Thyroid gland (tissue), 4 donors: ENCODE measurements around the gene DGKH. TPM values are rescaled to one million over a fixed set of nuclear protein-coding genes. Genes with fewer than 3 reads are reported as not detected.

ENCODE experiments used
- DNase-seq, 2 donors: peaks; one replicate each; pipeline ENCODE4 v3.0.0-alpha.2; 2019
- H3K27ac ChIP-seq, 3 donors: fragments of 200-600 bp; sonication (generic); 1 replicate in 2 of 3; 2 replicates in 1 of 3; pipeline ENCODE4 v1.5.1; 2016 to 2019; ENCODE audit warnings: mild to moderate bottlenecking in 1 of 3, moderate library complexity in 1 of 3
- H3K27me3 ChIP-seq: fragments of 200-600 bp; sonication (generic); one replicate; pipeline ENCODE4 v1.5.1; 2019
- H3K36me3 ChIP-seq, 2 donors: fragments of 200-600 bp; sonication (generic); one replicate each; pipeline ENCODE4 v1.5.1; 2016 to 2019
- H3K4me1 ChIP-seq, 2 donors: fragments of 200-600 bp; sonication (generic); one replicate each; pipeline ENCODE4 v1.5.1; 2017 to 2019
- H3K4me3 ChIP-seq, 3 donors: fragments of 200-600 bp; sonication (generic); replicated peaks in 1 of 3; 1 replicate in 2 of 3; 2 replicates in 1 of 3; pipeline ENCODE4 v1.5.1; 2016; ENCODE audit warnings: mild to moderate bottlenecking in 1 of 3
- H3K9me3 ChIP-seq: fragments of 200-600 bp; sonication (generic); one replicate; pipeline ENCODE4 v1.5.1; 2017
- CTCF ChIP-seq, 6 experiments: fragments of 200-600 bp in 3 of 6; fragments of 450-650 bp in 3 of 6; sonication (generic) in 3 of 6; IDR thresholded peaks; one replicate each; pipeline ENCODE4 v1.5.1; 2016 to 2019; ENCODE audit warnings: antibody characterized with exemption in 6 of 6, mild to moderate bottlenecking in 2 of 6, inconsistent platforms in 1 of 6, moderate library complexity in 1 of 6
- POLR2A ChIP-seq, 2 donors: fragments of 450-650 bp; IDR thresholded peaks; one replicate each; pipeline ENCODE4 v1.6.1; 2017; ENCODE audit warnings: antibody characterized with exemption in 2 of 2, mild to moderate bottlenecking in 2 of 2, moderate library complexity in 1 of 2
- WGBS, 2 donors: methylation state at CpG; one replicate each; pipeline ENCODE4 v1.1.5; 2017; 5-methylcytosine and 5-hydroxymethylcytosine counted together
- intact Hi-C: fragments of 100-400 bp; cut with DNase I; formaldehyde crosslinking; loops from one replicate; pipeline ENCODE4 v1.15.1; 2023
- total RNA-seq, 4 donors: library from RNA; depleted of rRNA; stranded (reverse); fragments of >200 nt; gene quantifications; one replicate each; pipeline ENCODE4 v1.2.3, GENCODE V29; 2016

The DGKH gene
- total RNA-seq, 4 donors from 2014 or later: 7.9 to 15.9 (median 12.4) TPM

GRCh38 chr13:42116225-42116624 is 67.8 kb downstream of the DGKH start:
- intact Hi-C loops: no loop called here
- peaks cover 0 to 2% of the 10 kb centered on the region in 2 donors for H3K4me1 ChIP-seq
- no peaks in the 10 kb centered on the region for H3K27me3 ChIP-seq
- TF ChIP-seq POLR2A (IDR thresholded peaks at IDR 0.05) (no peak), CTCF (IDR thresholded peaks at IDR 0.05) (no peak)
- H3K4me3 ChIP-seq: no peak overlapping the region
- no peaks in the 10 kb centered on the region for H3K9me3 ChIP-seq
- WGBS, 2 donors: 55 to 67% methylated on average over 2 of the region's 2 CpGs
- no peaks in the 10 kb centered on the region for H3K36me3 ChIP-seq
- no peak for DNase-seq
- no peak overlapping the region for H3K27ac ChIP-seq

- H3K36me3 ChIP-seq: no peaks in the 10 kb centered on the region
- no peak overlapping the region for H3K27ac ChIP-seq
- H3K9me3 ChIP-seq: no peaks in the 10 kb centered on the region
- intact Hi-C loops: no loop called here
- 91 to 95% methylated on average over 5 of the region's 5 CpGs for WGBS, 2 donors
- no peaks in the 10 kb centered on the region for H3K27me3 ChIP-seq
- TF ChIP-seq CTCF (IDR thresholded peaks at IDR 0.05): no peak
- TF ChIP-seq POLR2A (IDR thresholded peaks at IDR 0.05): no peak
- DNase-seq: no peak
- peaks cover 0 to 2% of the 10 kb centered on the region in 2 donors for H3K4me1 ChIP-seq
- no peak overlapping the region for H3K4me3 ChIP-seq
Measured at GRCh38 chr13:42119041-42119440, 70.6 kb downstream of the DGKH start.

GRCh38 chr13:42119875-42120274 is 71.4 kb downstream of the DGKH start:
- H3K4me1 ChIP-seq: peaks cover 0 to 2% of the 10 kb centered on the region in 2 donors
- 31 to 35% methylated on average over 1 of the region's 1 CpG for WGBS, 2 donors
- no peak for TF ChIP-seq POLR2A (IDR thresholded peaks at IDR 0.05)
- TF ChIP-seq CTCF (IDR thresholded peaks at IDR 0.05): no peak
- H3K9me3 ChIP-seq: no peaks in the 10 kb centered on the region
- H3K27ac ChIP-seq: no peak overlapping the region
- intact Hi-C loops: no loop called here
- no peak overlapping the region for H3K4me3 ChIP-seq
- DNase-seq: no peak
- H3K36me3 ChIP-seq: no peaks in the 10 kb centered on the region
- no peaks in the 10 kb centered on the region for H3K27me3 ChIP-seq

- H3K4me1 ChIP-seq: peaks cover 0 to 2% of the 10 kb centered on the region in 2 donors
- H3K36me3 ChIP-seq: peaks cover 0 to 2% of the 10 kb centered on the region in 2 donors
- intact Hi-C loops: no loop called here
- no peak overlapping the region for H3K27ac ChIP-seq
- H3K27me3 ChIP-seq: no peaks in the 10 kb centered on the region
- 91 to 100% methylated on average over 2 of the region's 2 CpGs for WGBS, 2 donors
- DNase-seq: no peak
- TF ChIP-seq CTCF (IDR thresholded peaks at IDR 0.05) (no peak), POLR2A (IDR thresholded peaks at IDR 0.05) (no peak)
- H3K9me3 ChIP-seq: no peaks in the 10 kb centered on the region
- no peak overlapping the region for H3K4me3 ChIP-seq
Measured at GRCh38 chr13:42123600-42123999, 75.2 kb downstream of the DGKH start.

- Histone ChIP-seq H3K9me3 (no peaks in the 10 kb centered on the region), H3K27me3 (no peaks in the 10 kb centered on the region), H3K36me3 (peaks cover 0 to 7% of the 10 kb centered on the region in 2 donors), H3K4me3 (no peak overlapping the region), H3K4me1 (no peaks in the 10 kb centered on the region), H3K27ac (no peak overlapping the region)
- TF ChIP-seq CTCF (IDR thresholded peaks at IDR 0.05): no peak
- TF ChIP-seq POLR2A (IDR thresholded peaks at IDR 0.05): no peak
- intact Hi-C loops: no loop called here
- DNase-seq: no peak
- WGBS, 2 donors: 81 to 88% methylated on average over 2 of the region's 2 CpGs
Measured at GRCh38 chr13:42125046-42125445, 76.6 kb downstream of the DGKH start.
